ENCODE data around the gene BPIFA2. TPM values are rescaled to one million over a fixed set of nuclear protein-coding genes. Genes with fewer than 3 reads are reported as not detected.

The BPIFA2 gene
- total and polyA plus RNA-seq, 2 of the 4 experiments (the other 2 are of a cell fraction) = not detected

- Histone ChIP-seq H4K5ac (ENCODE audit: low read depth, low read length) (no peak overlapping the region), H3K9ac (ENCODE audit: low read depth, low read length) (no peak overlapping the region), H2BK5ac (ENCODE audit: low read depth, low read length, poor library complexity, severe bottlenecking) (no peak overlapping the region), H3K27me3 (ENCODE audit: control insufficient read depth, insufficient read depth, low read length) (no peaks in the 10 kb centered on the region; the same call in 1 of the 2 replicates), H3K9me3 (ENCODE audit: control insufficient read depth, insufficient read depth, low read length) (no peaks in the 10 kb centered on the region), H3K9me1 (ENCODE audit: insufficient read depth, low read length) (no peaks in the 10 kb centered on the region), H3K14ac (replicated peaks; ENCODE audit: low read depth, low read length) (no peak overlapping the region), H4K8ac (ENCODE audit: low read depth in 2 of 2, low read length in 2 of 2) (no peak overlapping the region), H3K23ac (ENCODE audit: low read depth, low read length) (no peak overlapping the region), H3K4me2 (ENCODE audit: low read depth, low read length) (no peak overlapping the region), H3K4me3 (ENCODE audit: insufficient read depth, low read depth, low read length) (no peak overlapping the region), H3K56ac (ENCODE audit: extremely low read depth, insufficient read depth, low read length) (no peak overlapping the region), H4K91ac (ENCODE audit: insufficient read depth, low read depth, low read length) (no peak overlapping the region), H2BK20ac (ENCODE audit: low read depth, low read length) (no peak overlapping the region), H3K4me1 (ENCODE audit: control insufficient read depth, insufficient read depth, low read length) (no peaks in the 10 kb centered on the region), H4K20me1 (ENCODE audit: insufficient read depth, low read length) (no peaks in the 10 kb centered on the region), H2AK9ac (replicated peaks; ENCODE audit: low read depth, low read length, poor library complexity) (no peak overlapping the region), H3K27ac (ENCODE audit: insufficient read depth, low read length) (no peak overlapping the region), H3K79me1 (ENCODE audit: low read depth in 1 of 2, low read length in 2 of 2) (no peaks in the 10 kb centered on the region), H3K18ac (ENCODE audit: low read depth, low read length) (no peak overlapping the region), H2AK5ac (ENCODE audit: low read depth, low read length) (no peak overlapping the region), H2BK15ac (ENCODE audit: low read depth, low read length) (no peak overlapping the region), H3K36me3 (ENCODE audit: control insufficient read depth, insufficient read depth, low read length) (no peaks in the 10 kb centered on the region), H2BK120ac (ENCODE audit: low read depth, low read length) (no peak overlapping the region), H3K4ac (ENCODE audit: low read depth, low read length) (no peak overlapping the region), H2AFZ (replicated peaks; ENCODE audit: low read length, poor library complexity) (peak overlapping the region; percentile 14)
- POLR2A ChIA-PET (ENCODE audit: unreplicated experiment) = no interaction called here
- no peak for ATAC-seq (ENCODE audit: low read depth)
- WGBS, 2 experiments (ENCODE audit: extremely low coverage in 2 of 2, insufficient read length in 1 of 2) = 20% methylated on average over 2 of the region's 14 CpGs; no CpG with 5 or more reads in 1 of the 2 experiments
- no peak for DNase-seq
- intact Hi-C loops (cut with micrococcal nuclease) (no loop called here), dilution Hi-C loops (cut with HindIII; ENCODE audit: low sequenced_read_pairs, unreplicated experiment) (no loop called here), in situ Hi-C loops (cut with MboI; ENCODE audit: low sequenced_read_pairs) (no loop called here)
- no TSS peak for BruUV-seq (replicated peaks)
- CTCF ChIA-PET = no interaction called here
- TF ChIP-seq BHLHE40 (IDR thresholded peaks at IDR 0.05; ENCODE audit: low read depth, low read length) (no peak), RAD21 (IDR thresholded peaks at IDR 0.05; ENCODE audit: low read length) (no peak), CTCF (conservative IDR thresholded peaks at IDR 0.05; ENCODE audit: low read depth, low read length) (no peak), RCOR1 (IDR thresholded peaks at IDR 0.05; ENCODE audit: insufficient replicate concordance, low read length) (no peak), POLR2A (IDR thresholded peaks at IDR 0.05; ENCODE audit: low read depth, low read length) (no peak), MAFK (IDR thresholded peaks at IDR 0.05; ENCODE audit: low read depth, low read length) (no peak), USF2 (IDR thresholded peaks at IDR 0.05; ENCODE audit: low read depth, low read length) (no peak), CEBPB (IDR thresholded peaks at IDR 0.05; ENCODE audit: low read depth, low read length) (no peak), FOS (IDR thresholded peaks at IDR 0.05; ENCODE audit: low read depth, low read length) (no peak), ELK1 (IDR thresholded peaks at IDR 0.05; ENCODE audit: borderline replicate concordance, low read depth, low read length) (no peak), RFX5 (IDR thresholded peaks at IDR 0.05; ENCODE audit: low read depth, low read length) (no peak), MXI1 (IDR thresholded peaks at IDR 0.05; ENCODE audit: borderline replicate concordance, low read depth, low read length) (no peak), SMC3 (IDR thresholded peaks at IDR 0.05; ENCODE audit: low read depth, low read length) (no peak), CHD1 (IDR thresholded peaks at IDR 0.05; ENCODE audit: low read depth, low read length) (no peak), MAZ (IDR thresholded peaks at IDR 0.05; ENCODE audit: borderline replicate concordance, low read depth, low read length) (no peak)
Observed at GRCh38 chr20:33132513-33133372, 35.2 kb upstream of the BPIFA2 start.

All from IMR-90 (cell line).